ENCODE results near the gene EFS.
"Not testable (repeated sequence)": the region's sequence is repeated elsewhere in the genome, so short reads cannot be mapped to it uniquely, and the experiment has no call there.

GRCh38 chr14:23386266-23386657 lies 21.3 kb upstream of the EFS start:
- TF ChIP-seq CTCF, POLR2A (IDR thresholded peaks at IDR 0.05): not testable (repeated sequence)

Data from testis (tissue), 2 donors.